ENCODE results near the gene MAGI1. TPM values are rescaled to one million over a fixed set of nuclear protein-coding genes. Genes with fewer than 3 reads are reported as not detected.

The MAGI1 gene
- polyA plus RNA-seq, 1 of the 3 experiments (the other 2 are of a cell fraction) = 10.3 TPM

DNA sequence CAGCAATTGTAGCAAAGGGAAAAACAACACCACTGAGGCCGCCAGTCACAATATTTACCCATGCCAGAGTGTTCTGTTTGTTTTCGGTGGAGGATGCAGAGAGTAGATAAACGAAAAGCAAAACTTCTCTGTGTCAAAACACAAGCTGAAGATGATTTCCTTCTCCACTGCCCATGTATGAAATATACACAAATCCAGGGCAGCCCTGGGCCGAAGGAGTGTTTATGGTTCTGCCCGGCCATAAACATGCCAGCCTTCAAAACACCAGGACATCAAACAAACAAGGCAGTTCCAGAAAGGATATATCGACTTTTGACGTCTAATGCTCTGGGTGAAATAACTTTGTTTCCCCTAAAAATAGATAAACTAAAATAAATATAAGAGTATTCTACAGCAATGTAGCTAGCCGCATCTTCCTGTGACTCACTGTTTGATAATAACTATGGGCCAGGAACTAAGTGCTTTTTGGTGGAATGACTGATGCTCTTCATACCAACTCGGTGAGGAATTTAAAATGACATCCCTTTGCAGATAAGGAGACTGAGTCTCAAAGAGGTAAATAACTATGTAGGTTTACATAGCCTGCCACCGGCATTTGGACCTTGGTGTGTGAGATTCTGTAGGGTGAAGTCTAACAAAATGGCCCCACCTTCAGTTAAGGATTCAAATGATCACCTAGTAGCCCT, 82.8 kb downstream of the MAGI1 start:
- H3K9me2 ChIP-seq = no peaks in the 10 kb centered on the region
- no peak for DNase-seq
- WGBS (ENCODE audit: low lambda C conversion rate) = 33% methylated on average over 10 of the region's 10 CpGs
- TF ChIP-seq MEF2A (IDR thresholded peaks at IDR 0.05; ENCODE audit: borderline replicate concordance, low read depth) (peak; percentile 91), TEAD4 (IDR thresholded peaks at IDR 0.05; ENCODE audit: borderline replicate concordance, insufficient read depth) (peak; percentile 72), ELF1 (IDR thresholded peaks at IDR 0.05) (peak; percentile 24; the same call in 1 of the 2 replicates), JUND (IDR thresholded peaks at IDR 0.05) (peak; percentile 86), TCF12 (IDR thresholded peaks at IDR 0.05) (peak; percentile 85), SMC3 (IDR thresholded peaks at IDR 0.05; ENCODE audit: low read depth, low read length) (no peak), NFIC (IDR thresholded peaks at IDR 0.05; ENCODE audit: borderline replicate concordance) (peak; percentile 72), RAD21 (IDR thresholded peaks at IDR 0.05; ENCODE audit: low read length) (no peak), POLR2AphosphoS5 (IDR thresholded peaks at IDR 0.05; ENCODE audit: low read depth, low read length) (peak; percentile 50; the same call in 1 of the 2 replicates), PBX3 (IDR thresholded peaks at IDR 0.05) (peak; percentile 92), RCOR1 (IDR thresholded peaks at IDR 0.05; ENCODE audit: low read length) (no peak), MXI1 (IDR thresholded peaks at IDR 0.05; ENCODE audit: low read depth, low read length) (no peak), FOSL2 (IDR thresholded peaks at IDR 0.05; ENCODE audit: borderline replicate concordance, low read depth) (peak; percentile 90), GATA2 (CRISPR knock-in tag; IDR thresholded peaks at IDR 0.05) (no peak), EP300 (IDR thresholded peaks at IDR 0.05; ENCODE audit: borderline replicate concordance in 1 of 2, low read depth in 1 of 2, low read length in 1 of 2) (peak in 1 of 2 experiments; percentile 94; a peak in 2 of 4 replicates), RFX5 (IDR thresholded peaks at IDR 0.05; ENCODE audit: low read length) (no peak), YY1 (IDR thresholded peaks at IDR 0.05; ENCODE audit: low read depth) (peak; percentile 47; the same call in 1 of the 2 replicates), RXRA (IDR thresholded peaks at IDR 0.05; ENCODE audit: borderline replicate concordance, low read depth) (0 out of 2 replicates have a peak, but pooled peaks have one; percentile 44), FOXJ3 (CRISPR knock-in tag; IDR thresholded peaks at IDR 0.05) (no peak), FOXM1 (IDR thresholded peaks at IDR 0.05; ENCODE audit: low read depth) (0 out of 2 replicates have a peak, but pooled peaks have one; percentile 52), GABPA (IDR thresholded peaks at IDR 0.05; ENCODE audit: low read depth) (no peak)
- TF ChIP-seq, protein P1, sequence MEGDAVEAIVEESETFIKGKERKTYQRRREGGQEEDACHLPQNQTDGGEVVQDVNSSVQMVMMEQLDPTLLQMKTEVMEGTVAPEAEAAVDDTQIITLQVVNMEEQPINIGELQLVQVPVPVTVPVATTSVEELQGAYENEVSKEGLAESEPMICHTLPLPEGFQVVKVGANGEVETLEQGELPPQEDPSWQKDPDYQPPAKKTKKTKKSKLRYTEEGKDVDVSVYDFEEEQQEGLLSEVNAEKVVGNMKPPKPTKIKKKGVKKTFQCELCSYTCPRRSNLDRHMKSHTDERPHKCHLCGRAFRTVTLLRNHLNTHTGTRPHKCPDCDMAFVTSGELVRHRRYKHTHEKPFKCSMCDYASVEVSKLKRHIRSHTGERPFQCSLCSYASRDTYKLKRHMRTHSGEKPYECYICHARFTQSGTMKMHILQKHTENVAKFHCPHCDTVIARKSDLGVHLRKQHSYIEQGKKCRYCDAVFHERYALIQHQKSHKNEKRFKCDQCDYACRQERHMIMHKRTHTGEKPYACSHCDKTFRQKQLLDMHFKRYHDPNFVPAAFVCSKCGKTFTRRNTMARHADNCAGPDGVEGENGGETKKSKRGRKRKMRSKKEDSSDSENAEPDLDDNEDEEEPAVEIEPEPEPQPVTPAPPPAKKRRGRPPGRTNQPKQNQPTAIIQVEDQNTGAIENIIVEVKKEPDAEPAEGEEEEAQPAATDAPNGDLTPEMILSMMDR (IDR thresholded peaks at IDR 0.05) = no peak
- TF ChIP-seq, protein P2, sequence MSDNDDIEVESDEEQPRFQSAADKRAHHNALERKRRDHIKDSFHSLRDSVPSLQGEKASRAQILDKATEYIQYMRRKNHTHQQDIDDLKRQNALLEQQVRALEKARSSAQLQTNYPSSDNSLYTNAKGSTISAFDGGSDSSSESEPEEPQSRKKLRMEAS (IDR thresholded peaks at IDR 0.05; ENCODE audit: low read depth) = 0 out of 2 replicates have a peak, but pooled peaks have one; percentile 24
- TF ChIP-seq, protein P3, sequence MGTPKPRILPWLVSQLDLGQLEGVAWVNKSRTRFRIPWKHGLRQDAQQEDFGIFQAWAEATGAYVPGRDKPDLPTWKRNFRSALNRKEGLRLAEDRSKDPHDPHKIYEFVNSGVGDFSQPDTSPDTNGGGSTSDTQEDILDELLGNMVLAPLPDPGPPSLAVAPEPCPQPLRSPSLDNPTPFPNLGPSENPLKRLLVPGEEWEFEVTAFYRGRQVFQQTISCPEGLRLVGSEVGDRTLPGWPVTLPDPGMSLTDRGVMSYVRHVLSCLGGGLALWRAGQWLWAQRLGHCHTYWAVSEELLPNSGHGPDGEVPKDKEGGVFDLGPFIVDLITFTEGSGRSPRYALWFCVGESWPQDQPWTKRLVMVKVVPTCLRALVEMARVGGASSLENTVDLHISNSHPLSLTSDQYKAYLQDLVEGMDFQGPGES (IDR thresholded peaks at IDR 0.05; ENCODE audit: low read depth, low read length) = no peak
- CTCF ChIA-PET = no interaction called here
- peak overlapping the region in 1 of 2 experiments; percentile 52; a peak in 2 of 4 replicates for H3K4me3 ChIP-seq (ENCODE audit: low read depth in 2 of 2, low read length in 1 of 2)
- H3K9ac ChIP-seq = peak overlapping the region; percentile 53; the same call in 1 of the 2 replicates
- H4K20me1 ChIP-seq (ENCODE audit: insufficient read depth) = no peaks in the 10 kb centered on the region
- H2AFZ ChIP-seq (ENCODE audit: low read depth) = no peak overlapping the region
- peaks cover 39% of the 10 kb centered on the region for H3F3A ChIP-seq (replicated peaks; ENCODE audit: insufficient read depth)
- peak overlapping the region; percentile 11 to 96; a peak in 3 of 4 replicates for H3K27ac ChIP-seq (ENCODE audit: low read depth in 2 of 2, low read length in 1 of 2)
- no peaks in the 10 kb centered on the region for H3K9me3 ChIP-seq
- POLR2A ChIA-PET = interaction anchor here (0.6 kb wide), 1 partner anchor 90 kb away, joined by 4 read pairs; no protein-coding TSS in a partner anchor
- H3K36me3 ChIP-seq (replicated peaks in 1 of 2; ENCODE audit: control insufficient read depth in 1 of 2, insufficient read depth in 2 of 2, low read length in 1 of 2) = no peaks in the 10 kb centered on the region
- peak overlapping the region; percentile 79 for H3K4me2 ChIP-seq
- peaks cover 86% of the 10 kb centered on the region for H3K79me2 ChIP-seq (ENCODE audit: insufficient read depth)
- peaks cover 6 to 47% of the 10 kb centered on the region in 2 experiments for H3K4me1 ChIP-seq (ENCODE audit: control insufficient read depth in 1 of 2, insufficient read depth in 2 of 2, low read depth in 1 of 2, low read length in 1 of 2)
- no peaks in the 10 kb centered on the region for H3K27me3 ChIP-seq (ENCODE audit: insufficient read depth)

Measured in SK-N-SH (cell line).